GM19025 (cell line): ENCODE data around the gene CPT1B.

Experiments used
- ATAC-seq: cut with Tn5 transposase; IDR thresholded peaks from one replicate; pipeline ENCODE4 v1.9.1; 2021; ENCODE audit warnings: mild to moderate bottlenecking, low read depth, moderate library complexity; ENCODE audit not compliant: unreplicated experiment

The CPT1B gene

DNA sequence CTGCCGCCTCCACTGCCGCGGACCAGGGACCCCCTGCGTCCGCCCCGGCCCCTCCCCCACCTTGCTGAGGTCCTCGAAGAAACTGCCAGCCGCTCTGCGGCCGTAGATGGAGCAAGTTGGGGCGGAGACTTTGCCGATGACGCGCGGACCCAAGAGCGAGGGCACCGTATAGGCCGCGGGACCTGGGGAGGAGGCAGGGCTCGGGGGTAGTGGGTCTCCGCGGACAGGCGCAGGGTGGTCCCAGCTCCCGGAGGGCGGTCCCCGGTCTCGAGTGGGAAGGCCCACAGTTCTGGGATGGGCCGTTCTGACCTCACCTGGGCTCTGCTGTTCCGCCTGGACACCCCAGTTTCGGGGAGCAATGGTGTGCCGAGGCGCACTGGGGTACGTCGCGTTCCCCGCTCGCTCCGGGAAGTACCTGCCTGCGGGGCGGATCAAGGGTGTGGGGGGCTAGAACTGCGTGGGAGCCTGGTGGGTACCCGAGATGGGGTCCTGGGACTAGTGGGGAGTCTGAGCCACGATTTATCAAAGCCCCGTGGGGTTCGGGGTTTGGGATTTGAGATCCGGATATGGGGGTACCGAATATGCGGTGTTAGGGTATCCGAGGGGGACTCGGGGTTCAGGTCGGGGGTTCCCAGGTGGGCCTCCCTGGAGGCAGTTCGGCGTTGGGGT is 47.2 kb downstream of the CPT1B start:
- ATAC-seq = no peak

DNA sequence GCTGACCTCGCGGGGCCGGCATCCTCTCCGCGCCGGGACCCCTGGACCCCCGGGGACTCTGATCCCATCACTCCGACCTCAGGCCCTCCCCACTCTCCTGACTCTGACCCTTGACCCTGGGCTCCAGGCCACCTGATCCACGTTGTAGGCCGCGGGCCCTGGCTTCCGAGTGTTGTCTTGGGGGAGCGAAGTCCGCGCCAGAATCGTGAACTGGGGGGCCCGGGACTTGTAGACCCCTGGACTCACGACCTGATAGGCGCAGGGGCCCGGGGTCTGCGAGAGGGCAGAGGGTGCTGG is 47.7 kb downstream of the CPT1B start:
- no peak for ATAC-seq

DNA sequence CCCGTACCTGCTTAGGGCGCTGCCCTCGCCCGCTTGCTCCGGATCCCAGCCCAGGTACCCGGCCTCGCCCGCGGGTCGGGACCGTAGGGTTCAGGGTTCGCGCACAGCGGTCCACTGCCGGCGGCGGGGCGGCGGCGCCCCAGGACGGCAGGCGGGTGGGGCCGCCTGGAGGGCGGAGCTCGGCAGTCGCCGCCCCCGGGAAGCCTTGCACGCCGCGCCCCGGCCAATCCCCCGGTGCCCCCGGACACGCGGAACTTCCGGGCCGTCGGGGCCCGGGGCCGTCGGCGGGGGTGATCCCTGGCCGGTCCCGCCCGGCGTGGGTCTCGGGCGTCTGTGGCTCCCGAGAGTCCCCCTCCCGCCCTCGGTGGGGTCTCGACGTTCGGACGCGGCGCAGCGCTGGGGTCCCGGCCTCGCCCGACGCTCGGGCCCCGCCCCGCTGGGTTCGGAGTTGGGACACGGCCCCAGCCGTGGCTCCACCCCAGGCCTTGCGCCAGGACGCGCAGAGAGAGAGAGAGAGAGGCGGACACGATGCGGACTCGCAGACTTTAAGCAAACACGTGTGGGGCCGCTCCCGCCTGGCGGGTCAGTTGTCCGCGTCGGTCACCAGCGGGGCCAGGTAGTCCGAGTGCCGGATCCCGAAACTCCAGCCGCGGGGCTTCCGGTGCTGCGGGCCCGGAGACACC is 48.2 kb downstream of the CPT1B start, which contains the start of gene TYMP:
TSS of gene TYMP (minus strand) at position 116 of the 683 bp plus-strand sequence. CDS start 303 bp downstream, outside the sequence.
- peak; percentile 28 for ATAC-seq

GRCh38 chr22:50529416-50529896 is 48.8 kb downstream of the CPT1B start:
- no peak for ATAC-seq

DNA sequence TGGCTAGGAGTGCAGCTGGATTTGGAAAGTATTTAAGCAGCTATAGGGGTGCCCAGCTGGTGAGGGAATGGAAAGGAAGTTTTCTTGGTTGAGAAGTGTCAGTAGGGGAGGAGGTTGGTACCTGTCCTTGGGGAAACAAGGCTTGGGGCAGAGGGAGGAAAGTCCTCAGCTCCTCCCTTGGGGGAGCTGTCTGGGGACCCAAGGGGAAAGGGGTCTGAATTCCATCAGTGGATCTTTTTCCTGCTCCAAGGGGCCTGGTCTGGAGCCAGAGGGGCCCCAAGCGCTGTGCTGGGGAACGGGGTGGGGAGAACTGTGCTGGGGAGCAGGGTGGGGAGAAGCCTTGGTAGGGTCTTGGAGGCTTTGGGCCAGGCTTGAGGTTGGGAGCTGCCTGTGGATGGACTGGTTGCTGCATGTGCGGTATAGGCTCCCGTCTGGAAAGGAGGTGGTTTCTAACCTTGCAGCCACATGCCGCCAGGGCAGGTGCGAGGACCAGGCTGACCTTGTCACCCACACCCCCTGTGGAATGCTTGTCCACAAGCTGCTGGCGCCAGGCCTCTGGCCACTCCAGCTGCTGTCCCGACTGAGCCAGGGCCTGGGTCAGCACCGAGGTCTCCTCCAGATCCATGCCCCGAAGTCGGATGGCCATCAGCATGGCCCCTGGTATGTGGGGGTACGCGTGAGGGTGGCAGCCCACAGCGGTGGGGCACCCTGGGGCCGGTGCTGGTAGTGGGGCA is 49.4 kb downstream of the CPT1B start:
- ATAC-seq = no peak

DNA sequence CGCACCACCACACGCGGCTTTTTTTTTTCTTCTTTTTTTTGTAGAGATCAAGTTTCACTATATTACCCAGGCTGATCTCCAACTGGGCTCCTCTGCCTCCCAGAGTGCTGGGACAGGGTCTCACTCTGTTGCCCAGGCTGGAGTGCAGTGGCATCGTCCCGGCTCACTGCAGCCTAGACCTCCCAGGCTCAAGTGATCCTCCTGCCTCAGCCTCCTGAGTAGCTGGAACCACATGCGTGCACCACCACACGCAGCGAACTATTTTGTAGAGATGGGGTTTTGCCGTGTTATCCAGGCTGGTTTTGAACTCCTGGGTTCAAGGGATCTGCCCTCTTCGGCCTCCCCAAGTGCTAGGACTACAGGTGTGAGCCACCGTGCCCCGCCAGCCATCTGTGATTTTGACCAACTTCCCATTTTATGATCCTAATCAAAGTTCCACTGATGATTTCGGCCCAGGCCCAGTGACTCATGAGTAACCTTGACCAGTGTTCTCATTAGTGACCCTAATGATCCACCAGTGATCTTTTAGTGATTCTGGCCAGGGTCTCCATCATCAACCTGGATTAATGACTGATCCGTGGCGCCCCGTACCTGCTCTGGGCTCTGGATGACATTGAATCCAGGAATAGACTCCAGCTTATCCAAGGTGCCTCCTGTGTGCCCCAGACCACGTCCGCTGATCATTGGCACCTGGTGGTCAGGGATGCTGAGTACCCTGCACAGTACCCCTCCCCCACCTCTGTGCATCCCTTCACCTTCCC is 50.1 kb downstream of the CPT1B start:
- ATAC-seq = no peak

- no peak for ATAC-seq
These were observed 51.1 kb downstream of the CPT1B start for GRCh38 chr22:50526834-50527801.

GRCh38 chr22:50526108-50526833 is 52.0 kb downstream of the CPT1B start:
- ATAC-seq = peak; percentile 24

DNA sequence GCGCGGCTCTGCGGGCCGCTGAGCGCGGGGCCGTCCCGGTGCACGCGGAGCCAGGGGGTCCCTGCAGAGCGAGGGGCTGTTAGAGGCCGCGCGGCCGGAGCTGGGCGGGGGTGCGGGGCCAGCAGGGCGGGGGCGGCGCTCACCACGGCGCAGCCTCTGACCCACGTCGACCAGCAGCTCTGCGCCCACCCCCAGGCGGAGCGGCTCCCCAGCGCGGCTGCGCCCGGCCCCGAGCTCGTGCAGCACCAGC is 52.4 kb downstream of the CPT1B start:
- peak; percentile 13 for ATAC-seq

- ATAC-seq = peak; percentile 36
These were observed 52.9 kb downstream of the CPT1B start, which contains the start of gene SCO2 for GRCh38 chr22:50525104-50525857. Gene SCO2 (minus strand): TSS chr22:50525598. CDS start chr22:50524411, 1,187 bp downstream.

- ATAC-seq = no peak
These were observed 53.5 kb downstream of the CPT1B start for GRCh38 chr22:50524676-50525103.

GRCh38 chr22:50523806-50524675 is 54.2 kb downstream of the CPT1B start:
- no peak for ATAC-seq

GRCh38 chr22:50523458-50523805 is 54.8 kb downstream of the CPT1B start:
- ATAC-seq = no peak

DNA sequence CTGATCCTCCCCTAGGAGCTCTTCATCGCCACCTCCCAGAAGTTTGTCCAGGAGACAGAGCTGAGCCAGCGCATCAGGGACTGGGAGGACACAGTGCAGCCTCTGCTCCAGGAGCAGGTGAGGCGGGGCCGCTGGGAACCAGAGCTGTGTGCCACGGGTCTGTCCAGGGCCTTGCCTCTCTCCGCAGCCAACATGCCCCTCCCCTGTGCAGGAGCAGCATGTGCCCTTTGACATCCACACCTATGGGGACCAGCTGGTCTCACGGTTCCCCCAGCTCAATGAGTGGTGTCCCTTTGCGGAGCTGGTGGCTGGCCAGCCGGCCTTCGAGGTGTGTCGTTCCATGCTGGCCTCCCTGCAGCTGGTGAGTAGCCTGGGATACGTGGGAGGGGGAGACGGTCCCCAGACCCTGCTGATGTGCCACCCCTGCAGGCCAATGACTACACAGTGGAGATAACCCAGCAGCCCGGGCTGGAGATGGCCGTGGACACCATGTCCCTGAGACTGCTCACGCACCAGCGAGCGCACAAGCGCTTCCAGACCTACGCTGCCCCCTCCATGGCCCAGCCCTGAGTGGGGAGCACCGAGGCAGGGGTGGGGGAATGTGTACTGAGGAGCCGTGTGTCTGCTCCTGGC is 55.3 kb downstream of the CPT1B start:
- ATAC-seq = no peak

GRCh38 chr22:50522208-50522805 is 55.9 kb downstream of the CPT1B start:
- no peak for ATAC-seq

DNA sequence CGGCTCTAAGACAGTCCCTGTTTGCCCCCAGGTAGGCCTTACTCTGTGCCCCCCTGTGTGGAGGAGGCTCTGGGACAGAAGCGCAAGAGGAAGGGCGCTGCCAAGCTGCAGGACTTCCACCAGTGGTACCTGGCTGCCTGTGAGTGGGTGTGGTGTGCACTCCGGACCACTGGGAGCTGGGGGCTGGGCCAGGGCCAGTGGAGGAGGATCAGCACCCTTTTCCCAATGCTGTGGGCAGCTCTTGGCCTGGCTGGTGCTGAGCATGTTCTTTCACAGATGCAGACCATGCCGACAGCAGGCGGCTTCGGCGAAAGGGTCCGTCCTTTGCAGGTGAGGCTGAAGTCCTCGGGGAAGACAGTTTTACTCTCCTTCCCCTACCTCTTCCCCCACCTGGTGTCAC is 56.5 kb downstream of the CPT1B start:
- ATAC-seq = no peak
